ENCODE data around the gene ACSF3. TPM values are rescaled to one million over a fixed set of nuclear protein-coding genes. Genes with fewer than 3 reads are reported as not detected.
A peak's percentile ranks its signal among the peaks of the same experiment; 100 is the strongest.

ACSF3 gene
- total RNA-seq, 2 donors from 2014 or later = 48.0 to 53.6 TPM

DNA sequence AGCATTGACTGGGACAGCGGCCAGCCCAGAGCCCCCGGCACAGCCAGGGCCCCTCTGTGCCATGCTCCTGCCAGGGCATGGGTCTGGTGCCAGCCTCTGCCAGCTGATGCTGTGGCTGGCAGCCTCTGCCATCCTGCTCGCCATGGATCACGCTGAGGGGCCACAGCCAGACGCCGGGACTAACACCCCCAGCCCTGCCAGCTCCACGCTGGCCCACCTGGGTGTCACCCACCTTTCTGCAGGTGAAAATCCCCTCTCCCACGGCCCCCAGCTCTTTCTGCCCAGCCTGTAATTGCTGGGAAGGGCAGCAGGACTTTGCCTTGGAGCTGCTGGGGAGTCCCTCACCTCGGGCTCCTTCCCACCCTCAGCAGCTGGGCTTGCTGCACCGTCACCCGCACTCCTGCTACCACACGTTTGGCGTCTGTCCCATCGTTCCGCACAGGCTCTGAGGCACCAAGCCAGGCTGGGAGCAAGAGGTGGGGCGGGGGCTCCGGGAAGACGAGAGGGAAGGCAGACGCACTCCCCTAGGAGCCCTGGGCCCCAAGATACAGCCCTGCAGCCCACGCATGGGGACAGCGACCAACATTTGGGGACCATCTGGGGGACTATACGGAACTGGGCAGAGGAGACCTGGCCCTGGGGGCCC lies 42.0 kb upstream of the ACSF3 start:
- ATAC-seq = no peak
- H3K9me3 ChIP-seq (ENCODE audit: control insufficient read depth, low read length, poor library complexity, severe bottlenecking) = no peaks in the 10 kb centered on the region
- peaks cover 5% of the 10 kb centered on the region for H3K4me1 Mint-ChIP-seq
- no peak overlapping the region for H3K4me3 Mint-ChIP-seq
- no peak for DNase-seq
- no peak overlapping the region for H3K27ac Mint-ChIP-seq
- H3K27me3 Mint-ChIP-seq = no peaks in the 10 kb centered on the region
- no peaks in the 10 kb centered on the region for H3K36me3 Mint-ChIP-seq (ENCODE audit: low read depth)

GRCh38 chr16:89052191-89052889 lies 41.3 kb upstream of the ACSF3 start:
- no peaks in the 10 kb centered on the region for H3K36me3 Mint-ChIP-seq (ENCODE audit: low read depth)
- peak overlapping the region; percentile 47 for H3K27ac Mint-ChIP-seq
- peaks cover 5% of the 10 kb centered on the region for H3K4me1 Mint-ChIP-seq
- no peaks in the 10 kb centered on the region for H3K27me3 Mint-ChIP-seq
- ATAC-seq = no peak
- H3K4me3 Mint-ChIP-seq = peak overlapping the region; percentile 61
- no peak for DNase-seq
- no peaks in the 10 kb centered on the region for H3K9me3 ChIP-seq (ENCODE audit: control insufficient read depth, low read length, poor library complexity, severe bottlenecking)

GRCh38 chr16:89052890-89053724 lies 40.5 kb upstream of the ACSF3 start:
- H3K4me3 Mint-ChIP-seq = peak overlapping the region; percentile 61
- peak; percentile 41 for ATAC-seq
- no peak for DNase-seq
- peaks cover 5% of the 10 kb centered on the region for H3K4me1 Mint-ChIP-seq
- peak overlapping the region; percentile 47 for H3K27ac Mint-ChIP-seq
- H3K9me3 ChIP-seq (ENCODE audit: control insufficient read depth, low read length, poor library complexity, severe bottlenecking) = no peaks in the 10 kb centered on the region
- H3K36me3 Mint-ChIP-seq (ENCODE audit: low read depth) = no peaks in the 10 kb centered on the region
- no peaks in the 10 kb centered on the region for H3K27me3 Mint-ChIP-seq

GRCh38 chr16:89053725-89054029 lies 40.0 kb upstream of the ACSF3 start:
- no peak overlapping the region for H3K4me3 Mint-ChIP-seq

GRCh38 chr16:89054261-89054661 lies 39.4 kb upstream of the ACSF3 start:
- Mint-ChIP-seq H3K4me1 (peaks cover 2% of the 10 kb centered on the region), H3K4me3 (no peak overlapping the region), H3K36me3 (ENCODE audit: low read depth) (no peaks in the 10 kb centered on the region), H3K27me3 (no peaks in the 10 kb centered on the region), H3K27ac (no peak overlapping the region)
- ATAC-seq (no peak), DNase-seq (no peak)
- no peaks in the 10 kb centered on the region for H3K9me3 ChIP-seq (ENCODE audit: control insufficient read depth, low read length, poor library complexity, severe bottlenecking)

More at GRCh38 chr16:89053725-89054029, 40.0 kb upstream of the ACSF3 start:
- Mint-ChIP-seq H3K4me1 (peaks cover 5% of the 10 kb centered on the region), H3K27ac (no peak overlapping the region), H3K36me3 (ENCODE audit: low read depth) (no peaks in the 10 kb centered on the region), H3K27me3 (no peaks in the 10 kb centered on the region)
- DNase-seq (no peak), ATAC-seq (no peak)
- H3K9me3 ChIP-seq (ENCODE audit: control insufficient read depth, low read length, poor library complexity, severe bottlenecking) = no peaks in the 10 kb centered on the region

GRCh38 chr16:89054714-89055113 lies 38.9 kb upstream of the ACSF3 start:
- Mint-ChIP-seq H3K4me1 (peaks cover 2% of the 10 kb centered on the region), H3K27ac (no peak overlapping the region), H3K4me3 (no peak overlapping the region), H3K27me3 (no peaks in the 10 kb centered on the region), H3K36me3 (ENCODE audit: low read depth) (no peaks in the 10 kb centered on the region)
- no peaks in the 10 kb centered on the region for H3K9me3 ChIP-seq (ENCODE audit: control insufficient read depth, low read length, poor library complexity, severe bottlenecking)
- DNase-seq = no peak
- no peak for ATAC-seq

GRCh38 chr16:89055313-89055712 lies 38.3 kb upstream of the ACSF3 start:
- DNase-seq = no peak
- H3K9me3 ChIP-seq (ENCODE audit: control insufficient read depth, low read length, poor library complexity, severe bottlenecking) = no peaks in the 10 kb centered on the region
- no peak for ATAC-seq
- H3K27ac Mint-ChIP-seq = no peak overlapping the region
- H3K4me3 Mint-ChIP-seq = no peak overlapping the region
- no peaks in the 10 kb centered on the region for H3K27me3 Mint-ChIP-seq
- peaks cover 2% of the 10 kb centered on the region for H3K4me1 Mint-ChIP-seq
- H3K36me3 Mint-ChIP-seq (ENCODE audit: low read depth) = no peaks in the 10 kb centered on the region

DNA sequence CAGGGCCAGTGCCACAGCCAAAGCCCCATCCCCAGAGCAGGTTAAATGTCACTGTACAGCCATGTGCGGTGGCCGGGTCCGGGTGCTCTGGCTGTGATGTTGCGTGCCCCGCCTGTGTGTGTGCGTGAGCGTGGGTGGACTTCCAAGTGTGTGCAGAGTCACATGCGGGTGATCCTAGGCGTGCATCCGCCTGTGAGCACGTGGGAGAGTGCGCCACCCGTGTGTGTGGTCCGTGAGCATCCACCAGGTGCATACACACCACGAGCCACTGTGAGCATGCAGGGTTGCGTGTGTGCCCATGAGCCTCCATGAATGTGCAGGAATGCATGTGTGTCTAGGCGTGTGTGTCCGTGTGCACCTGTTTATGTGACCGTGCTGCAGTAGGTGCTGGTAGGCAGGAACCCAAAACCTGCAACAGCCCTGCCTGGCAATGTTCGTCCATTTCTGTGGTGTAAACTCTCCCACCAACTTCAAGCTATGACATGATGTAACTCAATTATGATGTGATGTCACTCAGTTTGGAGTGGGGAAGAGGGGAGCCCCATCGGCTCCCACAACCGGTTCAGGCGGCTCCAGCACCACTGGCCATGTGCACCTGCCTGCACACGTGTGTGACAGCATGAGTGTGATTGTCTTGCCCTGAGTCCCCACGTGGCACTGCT lies 37.6 kb upstream of the ACSF3 start:
- Mint-ChIP-seq H3K27me3 (no peaks in the 10 kb centered on the region), H3K27ac (no peak overlapping the region), H3K4me3 (no peak overlapping the region), H3K4me1 (peaks cover 5% of the 10 kb centered on the region), H3K36me3 (ENCODE audit: low read depth) (no peaks in the 10 kb centered on the region)
- DNase-seq (no peak), ATAC-seq (no peak)
- no peaks in the 10 kb centered on the region for H3K9me3 ChIP-seq (ENCODE audit: control insufficient read depth, low read length, poor library complexity, severe bottlenecking)

GRCh38 chr16:89056592-89056991 lies 37.1 kb upstream of the ACSF3 start:
- no peak for DNase-seq
- ATAC-seq = no peak
- H3K27me3 Mint-ChIP-seq = no peaks in the 10 kb centered on the region
- no peaks in the 10 kb centered on the region for H3K9me3 ChIP-seq (ENCODE audit: control insufficient read depth, low read length, poor library complexity, severe bottlenecking)
- no peaks in the 10 kb centered on the region for H3K36me3 Mint-ChIP-seq (ENCODE audit: low read depth)
- H3K4me3 Mint-ChIP-seq = no peak overlapping the region
- H3K27ac Mint-ChIP-seq = no peak overlapping the region
- H3K4me1 Mint-ChIP-seq = peaks cover 8% of the 10 kb centered on the region

GRCh38 chr16:89057738-89058137 lies 35.9 kb upstream of the ACSF3 start:
- DNase-seq = no peak
- no peaks in the 10 kb centered on the region for H3K27me3 Mint-ChIP-seq
- ATAC-seq = no peak
- peaks cover 6% of the 10 kb centered on the region for H3K4me1 Mint-ChIP-seq
- H3K36me3 Mint-ChIP-seq (ENCODE audit: low read depth) = no peaks in the 10 kb centered on the region
- no peak overlapping the region for H3K27ac Mint-ChIP-seq
- H3K4me3 Mint-ChIP-seq = no peak overlapping the region
- H3K9me3 ChIP-seq (ENCODE audit: control insufficient read depth, low read length, poor library complexity, severe bottlenecking) = no peaks in the 10 kb centered on the region

GRCh38 chr16:89058812-89059211 lies 34.8 kb upstream of the ACSF3 start:
- no peaks in the 10 kb centered on the region for H3K36me3 Mint-ChIP-seq (ENCODE audit: low read depth)
- no peaks in the 10 kb centered on the region for H3K9me3 ChIP-seq (ENCODE audit: control insufficient read depth, low read length, poor library complexity, severe bottlenecking)
- ATAC-seq (no peak), DNase-seq (no peak)
- peaks cover 5% of the 10 kb centered on the region for H3K4me1 Mint-ChIP-seq
- H3K27me3 Mint-ChIP-seq = no peaks in the 10 kb centered on the region
- H3K4me3 Mint-ChIP-seq = no peak overlapping the region
- no peak overlapping the region for H3K27ac Mint-ChIP-seq

GRCh38 chr16:89060207-89060794 lies 33.4 kb upstream of the ACSF3 start:
- no peak overlapping the region for H3K27ac Mint-ChIP-seq
- H3K36me3 Mint-ChIP-seq (ENCODE audit: low read depth) = no peaks in the 10 kb centered on the region
- DNase-seq = no peak

GRCh38 chr16:89061086-89061485 lies 32.6 kb upstream of the ACSF3 start:
- no peak for ATAC-seq
- Mint-ChIP-seq H3K27ac (no peak overlapping the region), H3K4me3 (no peak overlapping the region), H3K4me1 (peaks cover 7% of the 10 kb centered on the region), H3K36me3 (ENCODE audit: low read depth) (no peaks in the 10 kb centered on the region), H3K27me3 (peaks cover 4% of the 10 kb centered on the region)
- DNase-seq = no peak
- H3K9me3 ChIP-seq (ENCODE audit: control insufficient read depth, low read length, poor library complexity, severe bottlenecking) = no peaks in the 10 kb centered on the region

More at GRCh38 chr16:89060207-89060794, 33.4 kb upstream of the ACSF3 start:
- peak; percentile 37 for ATAC-seq
- H3K4me1 Mint-ChIP-seq = peaks cover 5% of the 10 kb centered on the region
- no peaks in the 10 kb centered on the region for H3K27me3 Mint-ChIP-seq
- no peaks in the 10 kb centered on the region for H3K9me3 ChIP-seq (ENCODE audit: control insufficient read depth, low read length, poor library complexity, severe bottlenecking)
- H3K4me3 Mint-ChIP-seq = no peak overlapping the region

Measured in T-helper 17 cell (primary cell).